Progenitor cell of endocrine pancreas (in vitro differentiated cells): Measurements from ENCODE around the gene SYNRG. TPM values are rescaled to one million over a fixed set of nuclear protein-coding genes. Genes with fewer than 3 reads are reported as not detected.

ENCODE experiments used
- DNase-seq: peaks from one replicate; pipeline ENCODE4 v3.0.0; 2021; ENCODE audit warnings: low spot score; ENCODE audit not compliant: unreplicated experiment
- H3K27ac Mint-ChIP-seq: 2 replicates; pipeline ENCODE4 v1.8.0; 2021; ENCODE audit warnings: mild to moderate bottlenecking, moderate library complexity, mixed read lengths
- H3K27me3 Mint-ChIP-seq: 2 replicates; pipeline ENCODE4 v1.8.0; 2021; ENCODE audit warnings: mixed read lengths
- H3K36me3 Mint-ChIP-seq: 2 replicates; pipeline ENCODE4 v1.8.0; 2022; ENCODE audit warnings: mixed read lengths; ENCODE audit not compliant: insufficient read depth
- H3K4me1 Mint-ChIP-seq: 2 replicates; pipeline ENCODE4 v1.8.0; 2021; ENCODE audit warnings: low read depth, mixed read lengths
- H3K4me3 Mint-ChIP-seq: 2 replicates; pipeline ENCODE4 v1.8.0; 2021; ENCODE audit warnings: low read depth, mild to moderate bottlenecking, moderate library complexity, mixed read lengths
- H3K9me3 Mint-ChIP-seq: 2 replicates; pipeline ENCODE4 v1.8.0; 2021; ENCODE audit warnings: low read depth, mixed read lengths
- total RNA-seq: library from RNA; stranded (reverse); gene quantifications from 2 replicates; pipeline ENCODE4 v1.2.1, GENCODE V29; 2021
- TF ChIP-seq, protein P1 (sequence below): fragments of 200-600 bp; sonication (generic); IDR thresholded peaks from one replicate; pipeline ENCODE4 v1.5.0; 2021; ENCODE audit warnings: antibody characterized with exemption, mild to moderate bottlenecking; ENCODE audit not compliant: unreplicated experiment

The SYNRG gene
- total RNA-seq, 1 donor from 2014 or later: 73.0 TPM

DNA sequence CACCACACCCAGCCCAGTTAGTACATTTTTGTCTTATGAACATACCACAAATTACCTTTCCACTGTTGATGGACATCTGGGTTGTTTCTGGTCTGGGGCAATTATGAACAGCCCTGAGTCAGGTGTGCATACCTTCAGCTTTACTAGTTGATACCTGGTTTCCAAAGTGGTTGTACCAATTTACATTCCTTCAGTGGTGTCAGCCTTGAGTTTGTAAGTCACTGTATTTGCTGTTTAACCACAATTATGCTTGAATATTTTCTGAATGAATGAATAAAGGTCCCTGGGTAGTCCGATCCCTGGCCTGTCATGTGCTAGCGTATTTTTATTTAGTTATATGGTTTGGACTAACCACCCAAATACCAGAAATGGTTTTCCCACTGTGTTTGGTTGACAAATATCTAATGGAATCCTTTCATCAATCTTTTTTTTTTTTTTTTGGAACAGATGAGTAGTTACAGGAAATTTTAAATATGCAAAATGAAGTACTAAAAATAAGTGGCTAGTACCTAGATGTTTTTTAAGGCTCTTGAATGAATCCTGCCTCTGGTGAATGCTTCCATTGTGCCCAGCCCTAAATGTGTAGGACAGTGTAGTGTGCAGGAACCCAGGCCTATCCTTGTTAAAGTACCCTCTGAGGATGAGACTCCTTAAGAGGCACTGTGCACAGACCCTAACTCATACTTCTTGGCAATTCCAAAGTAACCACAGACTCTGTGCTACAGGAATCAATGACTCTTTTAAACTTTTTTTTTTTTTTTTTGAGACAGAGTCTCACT, 115.8 kb downstream of the SYNRG start:
- Mint-ChIP-seq H3K4me1 (peaks cover 29% of the 10 kb centered on the region), H3K27ac (no peak overlapping the region), H3K9me3 (no peaks in the 10 kb centered on the region), H3K27me3 (no peaks in the 10 kb centered on the region), H3K36me3 (no peaks in the 10 kb centered on the region), H3K4me3 (no peak overlapping the region)
- TF ChIP-seq, protein P1, sequence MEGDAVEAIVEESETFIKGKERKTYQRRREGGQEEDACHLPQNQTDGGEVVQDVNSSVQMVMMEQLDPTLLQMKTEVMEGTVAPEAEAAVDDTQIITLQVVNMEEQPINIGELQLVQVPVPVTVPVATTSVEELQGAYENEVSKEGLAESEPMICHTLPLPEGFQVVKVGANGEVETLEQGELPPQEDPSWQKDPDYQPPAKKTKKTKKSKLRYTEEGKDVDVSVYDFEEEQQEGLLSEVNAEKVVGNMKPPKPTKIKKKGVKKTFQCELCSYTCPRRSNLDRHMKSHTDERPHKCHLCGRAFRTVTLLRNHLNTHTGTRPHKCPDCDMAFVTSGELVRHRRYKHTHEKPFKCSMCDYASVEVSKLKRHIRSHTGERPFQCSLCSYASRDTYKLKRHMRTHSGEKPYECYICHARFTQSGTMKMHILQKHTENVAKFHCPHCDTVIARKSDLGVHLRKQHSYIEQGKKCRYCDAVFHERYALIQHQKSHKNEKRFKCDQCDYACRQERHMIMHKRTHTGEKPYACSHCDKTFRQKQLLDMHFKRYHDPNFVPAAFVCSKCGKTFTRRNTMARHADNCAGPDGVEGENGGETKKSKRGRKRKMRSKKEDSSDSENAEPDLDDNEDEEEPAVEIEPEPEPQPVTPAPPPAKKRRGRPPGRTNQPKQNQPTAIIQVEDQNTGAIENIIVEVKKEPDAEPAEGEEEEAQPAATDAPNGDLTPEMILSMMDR: no peak
- no peak for DNase-seq

DNA sequence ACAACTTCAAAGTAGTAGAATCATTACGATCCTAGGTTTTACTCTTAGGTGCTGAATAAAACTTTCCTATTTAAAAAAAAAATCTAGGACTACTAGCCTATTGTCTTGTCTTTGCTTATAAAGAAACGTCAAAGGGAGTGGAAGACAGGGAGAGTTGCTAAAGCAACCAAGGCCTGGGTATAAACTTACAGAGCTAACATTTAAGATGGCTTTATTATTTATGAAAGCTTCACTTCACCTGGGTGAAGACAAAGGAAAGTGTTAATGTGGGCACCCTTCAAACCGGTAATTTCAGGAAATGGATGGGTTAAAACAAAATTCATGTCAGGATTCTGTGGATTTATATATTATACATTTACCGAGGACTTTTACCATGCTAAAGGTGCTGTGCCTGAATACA, 117.1 kb downstream of the SYNRG start:
- H3K9me3 Mint-ChIP-seq: no peaks in the 10 kb centered on the region
- no peak overlapping the region for H3K4me3 Mint-ChIP-seq
- TF ChIP-seq, protein P1: no peak
- no peak for DNase-seq
- H3K36me3 Mint-ChIP-seq: no peaks in the 10 kb centered on the region
- H3K27me3 Mint-ChIP-seq: peaks cover 3% of the 10 kb centered on the region
- H3K27ac Mint-ChIP-seq: no peak overlapping the region
- H3K4me1 Mint-ChIP-seq: peaks cover 35% of the 10 kb centered on the region

GRCh38 chr17:37490638-37491614, 118.3 kb downstream of the SYNRG start:
- peaks cover 35% of the 10 kb centered on the region for H3K4me1 Mint-ChIP-seq
- TF ChIP-seq, protein P1: no peak
- no peaks in the 10 kb centered on the region for H3K9me3 Mint-ChIP-seq
- H3K36me3 Mint-ChIP-seq: no peaks in the 10 kb centered on the region
- H3K27me3 Mint-ChIP-seq: peaks cover 3% of the 10 kb centered on the region
- peak overlapping the region; percentile 84 for H3K4me3 Mint-ChIP-seq
- no peak for DNase-seq
- H3K27ac Mint-ChIP-seq: peak overlapping the region; percentile 93

DNA sequence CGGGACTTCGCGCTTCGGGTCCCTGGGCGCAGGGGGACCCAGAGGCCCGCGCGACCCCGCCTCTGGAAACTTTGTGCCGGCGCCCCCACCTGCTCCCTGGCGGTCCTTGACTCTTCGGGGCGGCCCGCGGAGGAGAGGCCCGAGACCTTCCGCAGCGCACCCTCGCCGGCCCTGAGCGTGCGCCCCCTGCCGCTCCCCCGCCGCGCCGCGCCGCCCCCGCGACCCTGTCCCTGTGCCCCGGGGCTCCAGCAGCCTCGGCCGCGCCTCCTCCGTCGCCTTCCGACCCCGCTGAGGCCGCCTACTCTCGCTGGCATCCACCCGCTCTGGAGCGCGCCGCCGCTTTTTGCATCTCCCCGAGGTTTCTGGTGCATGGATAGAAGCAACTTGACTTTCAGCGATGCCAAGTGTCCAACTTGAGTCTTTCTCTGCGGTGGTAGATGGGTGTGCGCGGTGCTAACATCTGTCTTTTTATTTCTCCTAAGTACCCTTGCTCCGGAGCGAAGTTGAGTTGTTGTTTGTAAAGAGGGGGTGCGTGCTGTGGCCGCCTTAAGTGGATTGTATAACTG, 119.1 kb downstream of the SYNRG start:
- Mint-ChIP-seq H3K4me1 (peaks cover 32% of the 10 kb centered on the region), H3K27ac (peak overlapping the region; percentile 93), H3K9me3 (no peaks in the 10 kb centered on the region), H3K27me3 (peaks cover 3% of the 10 kb centered on the region), H3K36me3 (no peaks in the 10 kb centered on the region), H3K4me3 (peak overlapping the region; percentile 84)
- TF ChIP-seq, protein P1: peak; percentile 73
- DNase-seq: peak; percentile 77
